CD4-positive, alpha-beta T cell (primary cell): ENCODE results near the gene MAPKBP1. TPM values are rescaled to one million over a fixed set of nuclear protein-coding genes. Genes with fewer than 3 reads are reported as not detected.

ENCODE experiments used
- ATAC-seq: fragments of 200-7000 bp; cut with Tn5 transposase; one replicate; pipeline ENCODE4 v1.10.0; 2022; ENCODE audit warnings: mild to moderate bottlenecking; ENCODE audit not compliant: poor library complexity
- CTCF ChIA-PET: fragments of 350-600 bp; sonication (Branson Sonifier 250); formaldehyde crosslinking; loops from one replicate; lab custom pipeline; 2021; ENCODE audit warnings: antibody characterized with exemption, inconsistent platforms; lab: Charles Lee
- POLR2A ChIA-PET: fragments of 350-600 bp; sonication (Branson Sonifier 250); formaldehyde crosslinking; loops from one replicate; lab custom pipeline; 2021; ENCODE audit warnings: antibody characterized with exemption, inconsistent platforms; lab: Charles Lee
- DNase-seq, 14 experiments: peaks; one replicate each; pipeline ENCODE4 v3.0.0-alpha.2; 2013 to 2020; ENCODE audit warnings: mixed read lengths in 2 of 14
- H3K27ac ChIP-seq, 2 donors: one replicate each; pipeline versions ENCODE4 v1.5.1 to v1.7.0; 2013; ENCODE audit warnings: low read length in 2 of 2, low read depth in 1 of 2, mild to moderate bottlenecking in 1 of 2
- H3K27me3 ChIP-seq, 2 experiments: 1 replicate in 1 of 2; 2 replicates in 1 of 2; pipeline versions ENCODE4 v1.6.1 to v1.7.0; 2013; ENCODE audit warnings: low read length in 2 of 2, control low read depth in 1 of 2, mild to moderate bottlenecking in 1 of 2, moderate library complexity in 1 of 2; ENCODE audit not compliant: insufficient read depth in 2 of 2, control insufficient read depth in 1 of 2
- H3K36me3 ChIP-seq: one replicate; pipeline ENCODE4 v1.6.1; 2013; ENCODE audit warnings: low read length, control low read depth; ENCODE audit not compliant: insufficient read depth
- H3K4me1 ChIP-seq: one replicate; pipeline ENCODE4 v1.6.1; 2013; ENCODE audit warnings: low read length, control low read depth; ENCODE audit not compliant: insufficient read depth
- H3K4me3 ChIP-seq: one replicate; pipeline ENCODE4 v1.5.1; 2013; ENCODE audit warnings: mild to moderate bottlenecking, low read length, moderate library complexity
- H3K9me3 ChIP-seq, 2 experiments: 1 replicate in 1 of 2; 2 replicates in 1 of 2; pipeline versions ENCODE4 v1.6.1 to v1.7.0; 2013; ENCODE audit warnings: low read length in 2 of 2, mild to moderate bottlenecking in 2 of 2, control low read depth in 1 of 2, moderate library complexity in 1 of 2; ENCODE audit not compliant: control insufficient read depth in 1 of 2, insufficient read depth in 1 of 2
- H3K27ac Mint-ChIP-seq: one replicate; pipeline ENCODE4 v1.8.0; 2020; ENCODE audit warnings: mixed read lengths
- H3K27me3 Mint-ChIP-seq: one replicate; pipeline ENCODE4 v1.8.0; 2021; ENCODE audit warnings: mixed read lengths
- H3K36me3 Mint-ChIP-seq: one replicate; pipeline ENCODE4 v1.8.0; 2021; ENCODE audit warnings: low read depth, mixed read lengths
- H3K4me1 Mint-ChIP-seq: one replicate; pipeline ENCODE4 v1.8.0; 2021; ENCODE audit warnings: low read depth, mixed read lengths
- H3K4me3 Mint-ChIP-seq: one replicate; pipeline ENCODE4 v1.8.0; 2020; ENCODE audit warnings: mild to moderate bottlenecking, mixed read lengths
- H3K9me3 Mint-ChIP-seq: one replicate; pipeline ENCODE4 v1.8.0; 2020; ENCODE audit warnings: mixed read lengths
- CTCF ChIP-seq: fragments of 200-600 bp; IDR thresholded peaks from one replicate; pipeline ENCODE4 v1.8.0; 2022; ENCODE audit warnings: antibody characterized with exemption, mild to moderate bottlenecking
- intact Hi-C, 2 experiments: fragments of 100-400 bp; cut with DNase I in 1 of 2; cut with micrococcal nuclease in 1 of 2; formaldehyde crosslinking; loops; one replicate each; pipeline versions ENCODE4 v1.15.1 to v1.9.0; 2023 to 2025; cut with DNase I, micrococcal nuclease
- total RNA-seq, 174 experiments: library from RNA in 2 of 174; stranded (reverse) in 2 of 174; gene quantifications; one replicate each; pipeline ENCODE4 v1.2.3 and lab custom pipeline; 2021 to 2026

The MAPKBP1 gene
- total RNA-seq, 2 experiments from 2014 or later: 26.0 to 30.0 TPM

DNA sequence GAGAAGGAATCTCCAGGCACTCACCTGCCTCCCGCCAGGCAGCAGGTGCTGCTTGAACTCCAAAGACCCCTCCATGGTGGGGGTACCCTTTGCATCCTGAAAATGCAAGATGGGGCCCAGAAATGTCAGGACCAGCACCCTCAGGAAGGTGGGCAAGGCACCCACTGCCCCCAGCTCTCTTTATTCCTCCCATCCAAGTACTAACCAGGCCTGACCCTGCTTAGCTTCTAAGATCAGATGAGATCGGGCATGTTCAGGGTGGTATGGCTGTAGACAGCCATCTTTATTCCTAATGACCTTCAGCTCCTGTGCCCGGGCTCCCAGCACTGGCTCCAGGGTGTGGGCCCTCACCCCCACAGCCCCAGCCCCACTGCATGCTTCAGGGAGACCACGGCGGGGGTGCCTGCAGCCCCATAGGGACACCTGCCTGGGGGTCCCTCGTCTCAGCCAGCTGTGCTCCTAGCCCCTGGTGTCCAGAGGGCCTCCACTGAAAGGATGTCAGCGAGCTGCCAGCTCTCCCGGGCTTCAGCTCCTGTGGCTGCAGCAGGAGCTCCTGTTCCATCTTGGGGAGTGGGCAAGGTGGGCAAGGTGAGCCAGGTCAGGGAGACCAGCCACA lies 77.6 kb downstream of the MAPKBP1 start:
- CTCF ChIA-PET: interaction anchor here (1.9 kb wide), 1 partner anchor 53 kb away, joined by 5 read pairs; no protein-coding TSS in a partner anchor
- Histone ChIP-seq H3K36me3 (peaks cover 15% of the 10 kb centered on the region), H3K27ac (no peak overlapping the region), H3K27me3 (no peaks in the 10 kb centered on the region), H3K4me3 (no peak overlapping the region), H3K4me1 (peaks cover 5% of the 10 kb centered on the region), H3K9me3 (no peaks in the 10 kb centered on the region)
- Mint-ChIP-seq H3K36me3 (peaks cover 23% of the 10 kb centered on the region), H3K27ac (no peak overlapping the region), H3K4me1 (no peaks in the 10 kb centered on the region), H3K9me3 (no peaks in the 10 kb centered on the region), H3K4me3 (no peak overlapping the region), H3K27me3 (no peaks in the 10 kb centered on the region)
- POLR2A ChIA-PET: interaction anchor here (1.1 to 2.1 kb wide), 3 partner anchors 31 to 85 kb away, joined by 3 to 8 read pairs (median 5); partner anchors contain the start of gene SPTBN5
- intact Hi-C loops: no loop called here
- DNase-seq (no peak), ATAC-seq (no peak)
- no peak for TF ChIP-seq CTCF

DNA sequence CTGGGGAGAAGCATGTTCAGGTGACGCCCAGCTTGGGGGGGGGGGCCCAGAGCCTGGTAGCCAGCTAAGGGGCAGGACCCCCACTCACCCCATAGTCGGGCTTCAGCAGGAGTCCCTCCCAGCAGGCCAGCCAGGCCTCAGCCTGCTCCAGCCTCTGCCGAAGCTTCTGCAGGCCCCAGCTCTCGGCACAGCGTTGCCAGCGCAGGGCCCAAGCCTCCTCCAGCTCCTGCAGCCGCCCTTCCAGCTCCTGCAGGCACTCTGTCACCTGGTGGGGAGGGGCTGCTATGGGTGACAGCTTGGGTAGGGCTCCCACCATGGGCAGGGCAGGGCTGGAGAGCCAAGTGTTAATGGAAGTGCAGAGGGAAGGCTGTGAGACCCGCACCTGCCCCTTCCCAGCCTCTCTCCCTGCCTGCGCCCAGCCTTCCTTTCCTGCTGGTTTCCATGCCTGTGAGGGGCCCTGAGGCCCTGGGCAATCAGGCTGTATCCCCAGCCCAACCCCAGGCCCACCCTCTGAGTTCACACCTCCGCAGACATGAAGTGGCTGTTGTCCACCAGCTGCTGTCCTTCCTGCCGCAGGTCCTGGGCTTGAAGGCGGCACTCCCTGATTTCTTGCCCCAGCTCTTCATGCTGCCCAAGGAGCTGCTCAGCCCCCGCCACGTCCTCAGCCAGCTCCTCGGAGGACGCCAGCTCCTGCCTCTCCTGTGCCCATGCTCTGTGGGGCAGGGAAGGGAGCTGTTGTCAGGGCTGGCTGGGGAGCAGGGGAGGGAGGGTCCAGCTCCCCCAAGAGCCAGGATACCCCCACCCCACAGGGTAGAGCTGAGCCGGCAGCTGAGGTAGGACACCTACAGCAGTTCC lies 78.7 kb downstream of the MAPKBP1 start:
- Mint-ChIP-seq H3K9me3 (no peaks in the 10 kb centered on the region), H3K4me1 (no peaks in the 10 kb centered on the region), H3K27ac (no peak overlapping the region), H3K4me3 (no peak overlapping the region), H3K36me3 (peaks cover 12% of the 10 kb centered on the region), H3K27me3 (no peaks in the 10 kb centered on the region)
- TF ChIP-seq CTCF: no peak
- CTCF ChIA-PET: interaction anchor here (1.9 kb wide), 1 partner anchor 52 kb away, joined by 5 read pairs; no protein-coding TSS in a partner anchor
- H3K9me3 ChIP-seq: no peaks in the 10 kb centered on the region
- no peak overlapping the region for H3K4me3 ChIP-seq
- peaks cover 5% of the 10 kb centered on the region for H3K4me1 ChIP-seq
- POLR2A ChIA-PET: interaction anchor here (1.3 to 2.1 kb wide), 2 partner anchors 32 to 40 kb away, joined by 3 to 8 read pairs; partner anchors contain the start of gene SPTBN5
- DNase-seq (no peak), ATAC-seq (no peak)
- no peak overlapping the region for H3K27ac ChIP-seq
- H3K27me3 ChIP-seq: no peaks in the 10 kb centered on the region
- H3K36me3 ChIP-seq: peaks cover 4% of the 10 kb centered on the region
- intact Hi-C loops: no loop called here

- H3K27me3 Mint-ChIP-seq: no peaks in the 10 kb centered on the region
- ChIA-PET POLR2A (no interaction called here), CTCF (no interaction called here)
- ATAC-seq: no peak
- peaks cover 5% of the 10 kb centered on the region for H3K4me1 ChIP-seq
- no peaks in the 10 kb centered on the region for H3K27me3 ChIP-seq
- no peak overlapping the region for H3K4me3 Mint-ChIP-seq
- H3K4me3 ChIP-seq: no peak overlapping the region
- H3K36me3 ChIP-seq: no peaks in the 10 kb centered on the region
- no peak overlapping the region for H3K27ac ChIP-seq
- H3K36me3 Mint-ChIP-seq: peaks cover 4% of the 10 kb centered on the region
- no peak for TF ChIP-seq CTCF
- H3K9me3 ChIP-seq: no peaks in the 10 kb centered on the region
- no peaks in the 10 kb centered on the region for H3K4me1 Mint-ChIP-seq
- intact Hi-C loops: no loop called here
- H3K27ac Mint-ChIP-seq: no peak overlapping the region
- H3K9me3 Mint-ChIP-seq: no peaks in the 10 kb centered on the region
- no peak for DNase-seq
Observed at GRCh38 chr15:41853831-41854230, 79.5 kb downstream of the MAPKBP1 start.
